Ureter (tissue), 1 donor: Measurements from ENCODE around the gene CAPZA1. TPM values are rescaled to one million over a fixed set of nuclear protein-coding genes. Genes with fewer than 3 reads are reported as not detected.

Source experiments
- DNase-seq: peaks from one replicate; pipeline ENCODE4 v3.0.0-alpha.2; 2020; ENCODE audit warnings: low spot score
- total RNA-seq: library from RNA; stranded (reverse); gene quantifications from one replicate; pipeline ENCODE4 v1.2.4, GENCODE V29; 2023
- donor health status: DM: yes; HTN: yes; CAD: no.

The CAPZA1 gene
- total RNA-seq, 1 donor from 2014 or later, result 146 TPM

DNA sequence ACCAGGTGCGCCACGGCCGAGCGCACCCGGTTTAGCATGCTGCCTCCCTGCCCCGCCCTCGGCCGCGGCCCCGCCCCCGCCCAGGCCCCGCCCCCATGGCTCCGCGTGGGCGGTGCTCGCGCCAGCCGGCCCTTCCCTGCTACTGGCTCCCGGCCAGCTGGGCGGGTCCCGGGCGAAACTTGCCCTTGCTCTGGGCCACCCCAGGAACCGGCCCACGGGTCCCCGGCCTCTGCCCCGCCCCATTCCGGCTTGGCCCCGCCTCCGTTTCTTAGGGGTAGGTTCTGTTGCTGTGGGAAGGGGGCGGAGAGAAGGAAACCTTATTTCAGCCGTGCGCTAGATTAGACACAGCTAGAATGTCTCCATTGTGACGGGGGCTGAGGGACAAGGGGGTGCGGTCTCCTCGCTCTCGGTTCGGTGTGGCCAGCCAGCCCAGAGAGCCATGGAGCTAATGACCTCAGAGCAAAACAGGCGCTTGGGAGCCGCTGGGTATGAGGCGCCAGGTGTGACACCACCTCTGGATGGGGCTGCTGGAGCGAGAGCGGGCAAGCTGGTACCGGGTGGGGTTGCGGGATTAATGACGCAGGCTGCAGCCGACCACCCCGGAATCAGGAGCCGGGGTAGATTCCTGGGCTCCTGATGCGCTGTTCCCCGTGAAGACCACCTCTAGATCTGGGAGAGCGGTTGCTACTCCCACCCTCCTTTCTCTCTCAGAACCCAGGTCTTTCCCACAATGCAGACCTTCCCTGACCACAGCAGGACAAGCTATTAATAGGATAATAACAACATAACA is 95.8 kb downstream of the CAPZA1 start, which contains the start of gene PPM1J:
Gene PPM1J (minus strand): TSS at position 69 of the 790 bp plus-strand sequence. CDS start 31 bp downstream, at position 38.
- DNase-seq, result peak; percentile 97

DNA sequence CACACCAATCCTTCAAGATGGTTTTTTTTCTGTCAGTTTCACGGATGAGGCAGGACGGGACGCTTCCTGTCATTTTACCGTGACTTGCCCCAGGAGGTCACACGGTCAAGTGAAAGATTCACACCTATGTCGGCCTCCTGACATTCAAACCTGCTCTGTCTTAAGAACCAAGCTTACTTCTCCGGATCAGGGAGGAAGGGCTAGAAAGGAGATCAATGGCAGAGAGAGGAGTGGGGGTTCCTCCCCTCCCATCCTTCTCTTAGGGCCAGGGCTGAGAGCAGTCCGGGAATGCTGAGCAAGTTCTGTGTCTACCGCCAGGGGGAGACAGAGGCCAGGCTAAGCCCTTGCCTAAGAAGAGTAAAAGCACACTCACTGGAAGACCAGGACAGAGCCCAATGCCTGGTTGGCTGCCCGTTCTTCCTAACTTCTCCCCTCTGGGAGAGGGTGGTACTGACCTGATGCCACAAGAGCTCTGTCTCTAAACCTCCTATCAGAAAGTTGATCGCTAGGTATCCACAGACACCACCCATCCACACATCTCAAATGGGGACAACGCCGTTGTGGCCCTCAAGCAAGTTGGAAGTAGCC is 96.6 kb downstream of the CAPZA1 start:
- DNase-seq, result peak; percentile 89

DNA sequence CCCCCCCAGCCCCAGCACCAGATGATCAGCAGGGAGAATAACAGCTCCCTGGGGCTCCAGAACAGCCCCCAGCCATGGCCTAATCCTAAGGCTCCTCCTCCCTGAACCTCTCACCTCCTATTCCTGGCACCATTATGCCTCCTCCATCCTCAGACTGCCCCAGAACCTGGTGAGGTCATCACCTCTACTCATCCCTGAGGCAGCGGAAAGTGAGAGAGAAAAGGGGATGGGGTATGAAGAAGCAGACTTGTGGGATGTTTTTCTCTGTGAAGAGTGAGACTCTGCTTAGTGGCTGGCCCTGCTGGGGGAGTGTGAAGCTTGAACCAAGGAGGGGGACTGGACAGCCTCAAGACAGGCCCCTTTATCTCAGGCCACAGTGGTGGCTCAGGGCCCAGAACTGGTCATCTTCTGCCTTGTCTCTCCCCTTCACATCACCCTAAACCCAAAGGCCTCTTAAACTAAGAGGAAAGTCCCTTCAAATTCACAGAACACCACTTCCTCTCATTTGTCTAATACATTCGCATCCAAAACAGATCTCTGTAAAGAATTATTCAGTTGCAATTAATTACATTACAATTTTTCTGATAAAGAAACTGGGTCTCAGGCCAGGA is 97.7 kb downstream of the CAPZA1 start:
- DNase-seq, result no peak

DNA sequence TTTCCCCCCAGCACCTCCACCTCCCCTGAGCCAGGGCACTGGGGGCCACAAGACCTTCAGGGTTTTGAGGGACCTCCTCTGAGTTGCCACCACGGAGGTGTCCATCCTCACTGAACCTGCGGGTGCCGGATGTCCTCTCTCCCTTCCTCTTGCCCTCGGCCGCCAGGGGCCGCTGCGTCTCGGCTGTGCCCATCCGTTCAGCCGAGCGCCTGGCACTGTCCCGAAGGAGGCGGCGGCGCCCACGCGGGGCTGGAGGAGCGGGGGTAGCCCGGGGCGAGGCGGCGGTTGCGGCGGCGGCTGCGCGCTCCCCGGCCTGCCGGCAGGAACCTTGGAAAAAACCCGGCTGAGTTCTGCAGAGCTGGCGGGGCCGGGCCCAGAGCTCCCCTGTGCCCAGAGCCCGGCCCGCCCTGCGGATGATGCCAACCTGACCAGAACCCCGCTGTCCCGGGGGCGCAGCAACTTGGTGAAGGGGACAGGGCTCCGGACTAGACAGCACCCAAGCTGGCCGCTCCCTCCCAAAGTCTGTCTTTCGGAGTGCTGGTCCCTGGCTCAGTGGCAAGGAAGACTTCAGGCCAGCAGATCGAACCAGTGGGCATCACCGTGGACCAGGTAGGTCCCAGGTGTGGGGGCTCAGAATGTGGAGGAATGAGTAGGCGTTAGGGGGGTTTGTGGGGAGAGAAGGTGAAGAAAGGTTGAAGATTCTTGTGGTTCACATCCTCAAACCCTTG is 99.2 kb downstream of the CAPZA1 start:
- DNase-seq, result peak; percentile 80

DNA sequence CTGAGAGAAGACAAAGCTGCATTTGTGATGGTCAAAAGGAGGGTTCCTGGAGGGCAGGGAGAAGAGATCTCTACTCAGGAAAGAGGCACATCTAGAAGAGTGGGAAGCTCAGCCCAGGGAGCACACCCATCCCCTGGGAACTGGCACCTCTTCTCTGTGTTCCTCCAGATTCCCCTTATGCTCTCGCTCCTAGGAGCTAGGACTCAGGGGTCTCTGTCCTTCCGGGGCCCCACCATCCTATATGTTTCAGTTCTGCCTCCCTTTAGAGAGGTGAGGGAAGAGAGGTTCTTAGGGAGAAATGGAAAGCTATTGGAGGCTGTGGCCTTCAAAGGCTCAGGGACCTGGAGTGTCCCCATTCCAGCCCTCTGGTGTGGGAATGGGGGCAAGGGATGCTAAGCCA is 100.1 kb downstream of the CAPZA1 start:
- DNase-seq, result no peak

DNA sequence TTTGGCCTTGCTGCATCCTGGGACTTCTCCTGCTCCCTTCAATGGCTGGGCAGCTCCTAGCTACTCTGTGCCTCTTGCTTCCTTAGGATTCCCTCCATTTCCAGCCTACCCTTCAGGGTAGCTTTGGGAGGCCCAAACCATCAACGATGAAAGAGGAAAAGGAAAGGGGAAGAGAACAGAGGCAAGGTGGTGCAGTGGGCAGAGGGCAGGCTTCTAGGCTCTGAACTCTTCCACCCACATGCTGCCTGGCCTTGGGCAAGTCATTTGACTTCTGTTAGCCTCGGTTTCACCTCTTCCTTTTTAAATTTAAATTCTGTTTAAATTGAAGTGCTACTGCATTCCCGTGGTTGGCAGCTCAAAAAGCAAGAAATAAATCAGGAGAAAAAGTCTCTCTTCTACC is 101.2 kb downstream of the CAPZA1 start:
- no peak for DNase-seq

Other genes starting within 250 kb of the CAPZA1 start
- 47.4 TPM for gene CTTNBP2NL, start 223.6 kb upstream of the CAPZA1 start, total RNA-seq
- 5.6 TPM for gene WNT2B, start 110.9 kb upstream of the CAPZA1 start, total RNA-seq
- gene ST7L, start 691 bp upstream of the CAPZA1 start, total RNA-seq, result 33.3 TPM
- gene MOV10, start 54.8 kb downstream of the CAPZA1 start, total RNA-seq, result 92.3 TPM
- gene RHOC, start 87.3 kb downstream of the CAPZA1 start, total RNA-seq, result 187 TPM
- gene PPM1J, start 95.5 kb downstream of the CAPZA1 start, total RNA-seq, result 0.94 TPM